Keratinocyte (primary cell): ENCODE data around the gene DNAH2.

Source experiments
- CTCF ChIP-seq, 3 experiments: IDR thresholded peaks in 1 of 3; conservative IDR thresholded peaks in 1 of 3; optimal IDR thresholded peaks in 1 of 3; 2 replicates in 2 of 3; 3 replicates in 1 of 3; pipeline versions ENCODE3 to v1.5.1; 2011; ENCODE audit warnings: low read length in 3 of 3, mild to moderate bottlenecking in 3 of 3, moderate library complexity in 2 of 3, control low read depth in 1 of 3, inconsistent platforms in 1 of 3; ENCODE audit not compliant: insufficient read depth in 2 of 3; ENCODE audit errors: extremely low read depth in 1 of 3
- EZH2 ChIP-seq: IDR thresholded peaks from one replicate; pipeline ENCODE4 v1.6.1; 2012; ENCODE audit warnings: inconsistent platforms, mild to moderate bottlenecking, low read length, moderate library complexity

GRCh38 chr17:7687072-7687907, 30.3 kb upstream of the DNAH2 start, which contains the start of gene TP53:
- TF ChIP-seq CTCF (optimal IDR thresholded peaks at IDR 0.05 in 1 of 3, IDR thresholded peaks at IDR 0.05 in 1 of 3, conservative IDR thresholded peaks at IDR 0.05 in 1 of 3; ENCODE audit: extremely low read depth in 1 of 3, insufficient read depth in 2 of 3, low read length in 3 of 3) (no peak), EZH2 (no peak)
